CD4-positive, alpha-beta T cell treated with Interleukin-17A for 4 hours (primary cell): ENCODE measurements around the gene UBASH3B.
"Not testable (repeated sequence)": the region's sequence is repeated elsewhere in the genome, so short reads cannot be mapped to it uniquely, and the experiment has no call there.

Source experiments
- DNase-seq: peaks from one replicate; pipeline ENCODE4 v3.0.0-alpha.2; 2020; ENCODE audit warnings: mixed read lengths

Gene UBASH3B

GRCh38 chr11:122863154-122863553 lies 207.6 kb downstream of the UBASH3B start:
- not testable (repeated sequence) for DNase-seq

DNA sequence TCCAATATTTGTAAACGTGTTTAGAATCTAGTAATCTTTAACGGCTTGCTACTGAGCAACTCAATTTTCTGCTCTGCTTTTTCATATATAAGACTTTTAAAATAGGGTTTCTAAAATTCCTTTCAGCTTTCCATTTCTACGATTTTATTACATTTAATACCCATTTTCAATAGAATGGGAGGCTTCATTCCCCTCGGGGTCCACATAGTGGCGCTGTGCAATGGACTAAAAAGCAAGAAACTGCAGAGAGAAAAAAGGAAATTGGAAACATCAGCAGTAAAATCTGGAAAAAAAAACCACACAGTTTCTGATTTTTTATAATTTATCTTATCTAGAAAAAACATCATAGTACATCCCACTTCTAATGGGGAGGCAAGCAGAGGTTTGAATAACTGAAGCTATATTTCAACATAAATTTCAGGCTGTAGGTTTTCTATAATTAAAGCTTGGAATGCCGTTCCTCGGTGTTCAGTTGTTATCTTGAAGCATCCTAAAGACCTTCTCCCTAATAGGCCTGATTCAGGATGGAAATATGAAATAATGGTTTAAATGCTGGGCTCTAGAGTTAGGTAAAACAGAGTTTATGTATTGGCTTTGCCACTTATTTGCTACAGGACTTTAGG lies 208.3 kb downstream of the UBASH3B start:
- DNase-seq = peak; percentile 62
